Measurements from ENCODE around the gene C19orf25.
"Not testable (repeated sequence)": the region's sequence is repeated elsewhere in the genome, so short reads cannot be mapped to it uniquely, and the experiment has no call there.

Gene C19orf25

GRCh38 chr19:1483979-1484428, 5.0 kb upstream of the C19orf25 start:
- Histone ChIP-seq H3K27me3 (replicated peaks) (no peaks in the 10 kb centered on the region), H3K36me3 (replicated peaks) (no peaks in the 10 kb centered on the region), H3K27ac (no peak overlapping the region), H3K4me3 (ENCODE audit: low read depth, low read length) (no peak overlapping the region)
- no peak for TF ChIP-seq CTCF (IDR thresholded peaks at IDR 0.05; ENCODE audit: low read depth, low read length, missing control alignments)
- no peak for DNase-seq
- in situ Hi-C loops (cut with HindIII; ENCODE audit: low pct_ligation_motif_present, low sequenced_read_pairs) = no loop called here

DNA sequence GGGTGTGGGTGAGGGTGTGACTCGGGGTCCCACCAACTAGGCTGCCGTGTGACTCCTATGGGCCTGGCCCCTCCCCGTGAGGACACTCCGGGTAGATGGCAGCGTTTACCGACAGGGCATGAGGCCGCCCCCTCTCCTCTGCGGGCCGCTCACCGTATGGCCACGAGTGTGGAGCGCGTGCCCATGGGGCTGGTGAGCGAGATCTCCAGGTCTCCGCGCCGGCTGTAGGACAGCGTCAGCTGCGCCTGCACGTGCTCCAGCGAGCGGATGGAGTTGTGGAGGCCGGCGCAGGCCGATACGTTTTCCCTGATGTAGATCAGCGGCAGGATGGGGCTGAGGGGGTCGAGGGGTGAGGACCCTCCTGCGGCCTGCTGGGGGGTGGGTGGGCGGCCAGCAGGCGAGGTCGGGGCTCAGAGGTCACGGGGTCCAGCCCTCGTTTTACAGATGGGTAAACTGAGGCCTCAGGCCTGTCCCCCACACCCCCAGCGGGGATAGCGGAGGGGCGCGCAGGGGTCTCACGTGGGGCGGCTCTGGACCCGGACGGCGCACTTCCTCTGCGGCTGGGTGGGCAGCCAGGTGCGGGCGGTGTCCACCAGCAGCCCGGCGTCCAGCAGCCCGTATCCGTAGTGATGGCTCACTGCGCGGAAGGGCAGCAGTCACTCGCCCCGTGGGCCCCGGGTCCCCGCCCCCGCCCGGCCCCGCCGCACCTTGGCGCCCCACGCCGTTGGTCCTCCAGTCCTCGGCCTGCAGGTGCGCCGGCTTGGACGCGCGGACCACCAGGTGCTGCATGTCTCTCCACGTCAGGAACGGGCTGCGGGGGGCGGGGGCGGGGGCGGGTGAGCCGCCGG, 4.3 kb upstream of the C19orf25 start:
- no peak for DNase-seq
- in situ Hi-C loops (cut with HindIII; ENCODE audit: low pct_ligation_motif_present, low sequenced_read_pairs) = no loop called here
- H3K4me3 ChIP-seq (ENCODE audit: low read depth, low read length) = no peak overlapping the region
- H3K36me3 ChIP-seq (replicated peaks) = no peaks in the 10 kb centered on the region
- TF ChIP-seq CTCF (IDR thresholded peaks at IDR 0.05; ENCODE audit: low read depth, low read length, missing control alignments) = no peak
- H3K27me3 ChIP-seq (replicated peaks) = no peaks in the 10 kb centered on the region
- no peak overlapping the region for H3K27ac ChIP-seq

DNA sequence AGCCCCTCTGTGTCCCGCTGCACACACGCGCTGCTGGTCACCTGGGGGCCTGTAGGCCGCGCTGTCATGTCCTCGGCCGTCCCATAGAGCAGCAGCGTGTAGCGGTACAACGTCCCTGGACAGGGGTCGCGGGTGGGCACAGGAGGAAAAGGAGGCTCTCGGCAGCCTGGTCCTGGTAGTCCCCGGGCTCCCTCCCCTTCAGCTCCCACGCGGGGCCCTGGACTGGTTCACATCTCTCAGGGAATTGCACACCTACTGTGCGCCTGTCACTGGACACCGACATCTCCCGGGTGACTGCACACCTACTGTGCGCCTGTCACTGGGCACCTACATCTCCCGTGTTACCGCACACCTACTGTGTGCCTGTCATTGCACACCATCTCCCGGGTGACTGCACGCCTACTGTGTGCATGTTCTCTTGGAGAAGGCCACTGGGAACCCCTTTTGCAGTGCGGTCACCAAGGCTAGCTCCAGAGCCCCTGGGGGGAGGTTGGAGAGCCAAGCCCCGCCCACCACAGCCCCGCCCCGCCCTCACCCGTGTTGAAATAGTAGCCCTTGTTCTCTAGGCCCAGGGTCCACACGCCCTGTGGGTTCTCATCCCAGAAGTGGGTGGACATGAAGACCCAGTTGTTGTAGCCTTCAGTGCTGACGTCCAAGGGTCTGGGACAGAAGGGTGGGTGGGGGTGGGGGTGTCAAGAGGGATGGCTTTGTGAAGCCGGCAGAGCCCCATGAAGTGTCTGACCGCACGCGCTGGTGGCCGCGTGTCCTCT, 3.5 kb upstream of the C19orf25 start:
- in situ Hi-C loops (cut with HindIII; ENCODE audit: low pct_ligation_motif_present, low sequenced_read_pairs) = no loop called here
- H3K4me3 ChIP-seq (ENCODE audit: low read depth, low read length) = no peak overlapping the region
- H3K27me3 ChIP-seq (replicated peaks) = no peaks in the 10 kb centered on the region
- TF ChIP-seq CTCF (IDR thresholded peaks at IDR 0.05; ENCODE audit: low read depth, low read length, missing control alignments) = no peak
- no peak for DNase-seq
- no peak overlapping the region for H3K27ac ChIP-seq
- no peaks in the 10 kb centered on the region for H3K36me3 ChIP-seq (replicated peaks)

DNA sequence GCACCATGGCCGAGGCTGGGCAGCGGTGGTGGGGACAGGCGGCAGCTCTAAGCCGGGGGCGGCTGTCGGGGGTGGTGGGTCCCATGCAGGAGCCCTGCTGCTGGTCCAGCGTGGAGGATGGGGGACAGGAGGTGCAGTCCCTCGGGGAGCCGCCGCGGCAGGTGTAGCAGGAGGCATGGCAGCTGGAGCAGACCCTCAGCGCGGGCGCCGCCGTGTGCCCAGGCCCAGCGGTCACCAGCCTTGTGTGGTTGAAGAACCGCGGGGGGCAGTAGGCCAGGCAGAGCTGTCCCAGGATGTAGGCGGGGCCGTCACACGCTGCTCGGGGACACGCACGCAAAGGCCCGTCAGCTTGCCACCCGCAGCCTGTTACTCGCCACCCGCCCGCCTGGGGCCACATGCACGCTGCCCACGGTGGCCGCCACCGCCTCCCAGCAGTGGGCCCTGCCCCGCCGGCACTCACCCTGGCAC, 2.9 kb upstream of the C19orf25 start:
- Histone ChIP-seq H3K4me3 (ENCODE audit: low read depth, low read length) (no peak overlapping the region), H3K27ac (no peak overlapping the region), H3K27me3 (replicated peaks) (no peaks in the 10 kb centered on the region), H3K36me3 (replicated peaks) (no peaks in the 10 kb centered on the region)
- DNase-seq = no peak
- in situ Hi-C loops (cut with HindIII; ENCODE audit: low pct_ligation_motif_present, low sequenced_read_pairs) = no loop called here
- no peak for TF ChIP-seq CTCF (IDR thresholded peaks at IDR 0.05; ENCODE audit: low read depth, low read length, missing control alignments)

DNA sequence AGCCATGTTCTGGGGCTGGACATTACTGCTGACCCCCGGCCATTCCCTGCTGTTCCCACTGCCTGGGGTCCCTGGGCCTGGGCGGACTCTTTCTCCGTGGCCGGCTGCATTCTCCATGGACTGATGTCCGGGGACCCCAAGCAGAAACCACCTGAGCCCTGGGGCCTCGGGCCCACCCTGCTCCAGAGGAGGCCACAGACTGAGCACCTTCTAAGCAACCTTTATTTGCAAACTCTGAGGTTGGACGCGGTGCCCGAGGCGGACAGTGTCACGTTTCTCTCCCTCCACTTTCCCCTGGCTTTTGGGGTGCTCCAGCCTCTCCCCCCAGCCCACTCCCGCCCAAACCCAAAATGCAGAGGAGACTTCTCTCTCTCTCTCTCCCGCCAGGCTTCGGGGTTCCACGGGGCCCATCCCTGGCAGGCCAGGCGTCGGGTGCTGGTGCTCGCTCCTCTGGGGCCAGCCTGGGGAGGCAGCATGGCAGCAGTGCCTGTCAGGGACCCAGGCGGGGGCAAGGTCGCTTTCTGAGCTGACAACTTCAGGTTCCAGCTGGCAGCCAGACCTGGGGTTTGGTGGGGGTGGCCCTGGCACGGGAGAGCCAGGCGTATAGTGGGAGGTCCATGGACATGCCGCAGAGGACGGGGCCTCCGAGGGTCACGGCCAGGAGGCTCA, 2.3 kb upstream of the C19orf25 start:
- Histone ChIP-seq H3K27me3 (replicated peaks) (no peaks in the 10 kb centered on the region), H3K36me3 (replicated peaks) (no peaks in the 10 kb centered on the region), H3K4me3 (ENCODE audit: low read depth, low read length) (no peak overlapping the region), H3K27ac (no peak overlapping the region)
- DNase-seq = no peak
- in situ Hi-C loops (cut with HindIII; ENCODE audit: low pct_ligation_motif_present, low sequenced_read_pairs) = no loop called here
- TF ChIP-seq CTCF (IDR thresholded peaks at IDR 0.05; ENCODE audit: low read depth, low read length, missing control alignments) = no peak

DNA sequence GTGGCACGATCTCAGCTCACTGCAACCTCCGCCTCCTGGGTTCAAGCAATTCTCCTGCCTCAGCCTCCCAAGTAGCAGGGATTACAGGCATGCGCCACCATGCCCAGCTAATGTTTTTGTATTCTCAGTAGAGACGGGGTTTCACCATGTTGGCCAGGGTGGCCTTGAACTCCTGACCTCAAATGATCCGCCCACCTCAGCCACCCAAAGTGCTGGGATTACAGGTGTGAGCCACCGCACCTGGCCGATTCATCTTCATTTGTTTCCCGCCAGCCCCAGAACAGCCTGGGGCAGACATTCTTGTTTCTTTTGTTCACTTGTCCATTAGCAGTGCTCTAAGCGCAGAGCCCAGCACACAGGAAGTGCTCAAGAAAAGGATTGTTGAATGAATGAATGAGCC, 2.0 kb downstream of the C19orf25 start:
- in situ Hi-C loops (cut with HindIII; ENCODE audit: low pct_ligation_motif_present, low sequenced_read_pairs); DNase-seq; H3K27me3 ChIP-seq (replicated peaks); H3K27ac ChIP-seq; H3K4me3 ChIP-seq (ENCODE audit: low read depth, low read length); H3K36me3 ChIP-seq (replicated peaks): not testable (repeated sequence)
